Measurements from ENCODE around the gene GBE1.

Gene GBE1

GRCh38 chr3:81585937-81586336, 175.5 kb downstream of the GBE1 start:
- Histone ChIP-seq H3K4me1 (ENCODE audit: control insufficient read depth, insufficient read depth, low read length) (no peaks in the 10 kb centered on the region), H3K9me3 (ENCODE audit: control insufficient read depth, insufficient read depth, low read depth, low read length) (no peaks in the 10 kb centered on the region), H3K4me3 (ENCODE audit: low read depth, low read length) (no peak overlapping the region), H3K27ac (ENCODE audit: extremely low read depth, low read depth, low read length) (no peak overlapping the region), H3K36me3 (ENCODE audit: control insufficient read depth in 2 of 2, insufficient read depth in 1 of 2, low read length in 2 of 2) (no peaks in the 10 kb centered on the region)
- ChIA-PET POLR2A (no interaction called here), CTCF (interaction anchor here (0.7 kb wide), 1 partner anchor 96 kb away, joined by 3 read pairs; no protein-coding TSS in a partner anchor)
- no peak for TF ChIP-seq ZNF112 (tag by site-specific recombination; IDR thresholded peaks at IDR 0.05)

GRCh38 chr3:81585056-81585455, 176.4 kb downstream of the GBE1 start:
- Histone ChIP-seq H3K9me3 (ENCODE audit: control insufficient read depth, insufficient read depth, low read depth, low read length) (no peaks in the 10 kb centered on the region), H3K27ac (ENCODE audit: extremely low read depth, low read depth, low read length) (no peak overlapping the region), H3K4me3 (ENCODE audit: low read depth, low read length) (no peak overlapping the region), H3K36me3 (ENCODE audit: control insufficient read depth in 2 of 2, insufficient read depth in 1 of 2, low read length in 2 of 2) (no peaks in the 10 kb centered on the region), H3K4me1 (ENCODE audit: control insufficient read depth, insufficient read depth, low read length) (no peaks in the 10 kb centered on the region)
- POLR2A ChIA-PET: no interaction called here
- CTCF ChIA-PET: no interaction called here
- TF ChIP-seq ZIC2 (tag by site-specific recombination; IDR thresholded peaks at IDR 0.05): no peak

- TF ChIP-seq OSR2 (tag by site-specific recombination; IDR thresholded peaks at IDR 0.05): no peak
- TF ChIP-seq ZNF654 (tag by site-specific recombination; IDR thresholded peaks at IDR 0.05; ENCODE audit: low read depth): peak; percentile 55
- H3K4me1 ChIP-seq (ENCODE audit: control insufficient read depth, insufficient read depth, low read length): no peaks in the 10 kb centered on the region
- no peaks in the 10 kb centered on the region for H3K9me3 ChIP-seq (ENCODE audit: control insufficient read depth, insufficient read depth, low read depth, low read length)
- no peak overlapping the region for H3K4me3 ChIP-seq (ENCODE audit: low read depth, low read length)
- ChIA-PET POLR2A (no interaction called here), CTCF (interaction anchor here (0.7 to 1.6 kb wide), 6 partner anchors 11 to 550 kb away, joined by 3 to 5 read pairs (median 4); no protein-coding TSS in a partner anchor)
- no peaks in the 10 kb centered on the region for H3K36me3 ChIP-seq (ENCODE audit: control insufficient read depth in 2 of 2, insufficient read depth in 1 of 2, low read length in 2 of 2)
- no peak overlapping the region for H3K27ac ChIP-seq (ENCODE audit: extremely low read depth, low read depth, low read length)
Measured at GRCh38 chr3:81581966-81582599, 179.4 kb downstream of the GBE1 start.

- no peaks in the 10 kb centered on the region for H3K36me3 ChIP-seq (ENCODE audit: control insufficient read depth in 2 of 2, insufficient read depth in 1 of 2, low read length in 2 of 2)
- no peak overlapping the region for H3K27ac ChIP-seq (ENCODE audit: extremely low read depth, low read depth, low read length)
- ChIA-PET POLR2A (no interaction called here), CTCF (interaction anchor here (0.6 kb wide), 1 partner anchor 9 kb away, joined by 4 read pairs; no protein-coding TSS in a partner anchor)
- TF ChIP-seq OSR2 (tag by site-specific recombination; IDR thresholded peaks at IDR 0.05) (no peak), ZNF791 (tag by site-specific recombination; IDR thresholded peaks at IDR 0.05) (no peak), ZNF530 (tag by site-specific recombination; IDR thresholded peaks at IDR 0.05; ENCODE audit: low read depth) (no peak), ZNF792 (tag by site-specific recombination; IDR thresholded peaks at IDR 0.05) (no peak), KLF8 (tag by site-specific recombination; IDR thresholded peaks at IDR 0.05) (no peak), ZNF561 (tag by site-specific recombination; IDR thresholded peaks at IDR 0.05; ENCODE audit: borderline replicate concordance) (no peak), ZEB2 (tag by site-specific recombination; IDR thresholded peaks at IDR 0.05) (no peak), ZFP3 (tag by site-specific recombination; IDR thresholded peaks at IDR 0.05; ENCODE audit: low read depth) (no peak), ZNF692 (tag by site-specific recombination; IDR thresholded peaks at IDR 0.05) (no peak)
- H3K4me1 ChIP-seq (ENCODE audit: control insufficient read depth, insufficient read depth, low read length): no peaks in the 10 kb centered on the region
- no peaks in the 10 kb centered on the region for H3K9me3 ChIP-seq (ENCODE audit: control insufficient read depth, insufficient read depth, low read depth, low read length)
- no peak overlapping the region for H3K4me3 ChIP-seq (ENCODE audit: low read depth, low read length)
Measured at GRCh38 chr3:81580355-81580754, 181.1 kb downstream of the GBE1 start.

GRCh38 chr3:81579744-81580143, 181.7 kb downstream of the GBE1 start:
- H3K36me3 ChIP-seq (ENCODE audit: control insufficient read depth in 2 of 2, insufficient read depth in 1 of 2, low read length in 2 of 2): no peaks in the 10 kb centered on the region
- POLR2A ChIA-PET: no interaction called here
- TF ChIP-seq ZNF214 (tag by site-specific recombination; IDR thresholded peaks at IDR 0.05; ENCODE audit: borderline replicate concordance): no peak
- no peak for TF ChIP-seq KLF10 (tag by site-specific recombination; IDR thresholded peaks at IDR 0.05)
- TF ChIP-seq ZNF341 (tag by site-specific recombination; IDR thresholded peaks at IDR 0.05; ENCODE audit: low read depth): no peak
- no peak for TF ChIP-seq ZNF211 (tag by site-specific recombination; IDR thresholded peaks at IDR 0.05; ENCODE audit: low read depth)
- TF ChIP-seq ZNF366 (tag by site-specific recombination; conservative IDR thresholded peaks at IDR 0.05): no peak
- TF ChIP-seq ZBTB21 (tag by site-specific recombination; IDR thresholded peaks at IDR 0.05): no peak
- TF ChIP-seq ZNF558 (tag by site-specific recombination; IDR thresholded peaks at IDR 0.05): no peak
- TF ChIP-seq GFI1B (tag by site-specific recombination; IDR thresholded peaks at IDR 0.05): no peak
- TF ChIP-seq ZBTB48 (tag by site-specific recombination; IDR thresholded peaks at IDR 0.05): no peak
- TF ChIP-seq SETDB1 (IDR thresholded peaks at IDR 0.05; ENCODE audit: insufficient read length, low read length): no peak
- no peak for TF ChIP-seq ZNF530 (tag by site-specific recombination; IDR thresholded peaks at IDR 0.05; ENCODE audit: low read depth)
- no peak for TF ChIP-seq AEBP2 (tag by site-specific recombination; IDR thresholded peaks at IDR 0.05; ENCODE audit: borderline replicate concordance)

More at GRCh38 chr3:81579744-81580143, 181.7 kb downstream of the GBE1 start:
- Histone ChIP-seq H3K27ac (ENCODE audit: extremely low read depth, low read depth, low read length) (no peak overlapping the region), H3K4me1 (ENCODE audit: control insufficient read depth, insufficient read depth, low read length) (no peaks in the 10 kb centered on the region), H3K9me3 (ENCODE audit: control insufficient read depth, insufficient read depth, low read depth, low read length) (no peaks in the 10 kb centered on the region), H3K4me3 (ENCODE audit: low read depth, low read length) (no peak overlapping the region)
- CTCF ChIA-PET: no interaction called here
